Activated T-cell treated with anti-CD3 and anti-CD28 coated beads, Interleukin-2, amount 50 U/mL, for 72 hours (primary cell): ENCODE results near the gene IL16. TPM values are rescaled to one million over a fixed set of nuclear protein-coding genes. Genes with fewer than 3 reads are reported as not detected.

Experiments
- ATAC-seq, 2 donors: fragments of 150-1000 bp; cut with Tn5 transposase; replicated peaks in 1 of 2; 2 replicates each; pipeline ENCODE4 v1.10.0; 2021; ENCODE audit warnings: moderate library complexity in 2 of 2, mild to moderate bottlenecking in 1 of 2
- DNase-seq, 2 donors: peaks; one replicate each; pipeline ENCODE4 v3.0.0; 2021 to 2022; ENCODE audit warnings: mixed read lengths in 1 of 2
- H3K27ac Mint-ChIP-seq: one replicate; pipeline ENCODE4 v1.8.0; 2022; ENCODE audit warnings: mild to moderate bottlenecking, moderate library complexity, mixed read lengths
- H3K27me3 Mint-ChIP-seq: one replicate; pipeline ENCODE4 v1.8.0; 2022; ENCODE audit warnings: low read depth, mixed read lengths
- H3K36me3 Mint-ChIP-seq, 2 donors: one replicate each; pipeline ENCODE4 v1.8.0; 2022; ENCODE audit warnings: mixed read lengths in 2 of 2, mild to moderate bottlenecking in 1 of 2; ENCODE audit not compliant: insufficient read depth in 2 of 2
- H3K4me1 Mint-ChIP-seq: one replicate; pipeline ENCODE4 v1.8.0; 2022; ENCODE audit warnings: low read depth, mixed read lengths
- H3K4me3 Mint-ChIP-seq, 2 donors: one replicate each; pipeline ENCODE4 v1.8.0; 2022; ENCODE audit warnings: mild to moderate bottlenecking in 2 of 2, mixed read lengths in 2 of 2, moderate library complexity in 2 of 2
- H3K9me3 Mint-ChIP-seq, 2 donors: one replicate each; pipeline ENCODE4 v1.8.0; 2022; ENCODE audit warnings: mixed read lengths in 2 of 2
- total RNA-seq, 2 donors: library from RNA; stranded (reverse); gene quantifications; one replicate each; pipeline ENCODE4 v1.2.3, GENCODE V29; 2022

IL16 gene
- total RNA-seq, 2 donors from 2014 or later = 50.9 to 63.2 TPM

DNA sequence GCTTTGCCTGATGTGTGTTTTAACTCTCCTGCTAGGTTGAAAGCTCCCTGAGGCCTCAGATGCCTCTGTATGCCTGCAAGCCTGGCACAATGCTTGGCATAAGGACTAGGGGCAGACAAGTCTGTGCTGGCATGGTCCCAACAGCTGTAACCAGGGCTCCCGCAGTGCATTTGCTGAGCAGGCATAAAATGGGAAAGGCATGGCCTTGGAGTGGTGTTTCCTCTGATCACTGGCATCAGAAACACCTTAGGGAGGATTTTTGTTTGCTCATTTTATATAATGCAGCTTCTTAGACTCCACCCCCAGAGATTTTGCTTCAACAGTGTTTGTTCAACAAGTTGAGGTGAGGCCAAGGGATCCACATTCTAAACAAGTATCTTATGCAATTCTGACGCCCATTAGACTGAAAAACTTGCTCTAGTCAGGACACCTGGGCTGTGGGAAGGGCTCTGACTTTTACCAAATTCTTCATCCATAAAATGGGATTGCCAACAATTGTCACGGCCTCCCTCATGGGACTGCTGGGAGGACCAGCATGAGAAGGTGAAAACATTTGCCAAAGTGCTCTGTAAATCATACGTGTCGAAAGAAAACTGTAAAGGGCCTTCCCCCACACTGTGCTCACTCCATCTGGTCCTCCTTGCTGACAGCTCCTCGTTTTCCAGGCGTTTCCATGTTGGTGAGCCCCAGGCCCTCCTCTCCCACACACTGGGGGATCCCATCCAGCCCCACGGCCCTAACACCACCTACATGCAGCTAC, 84.2 kb downstream of the IL16 start:
- peaks cover 11 to 18% of the 10 kb centered on the region in 2 donors for H3K36me3 Mint-ChIP-seq
- no peak for ATAC-seq
- peak overlapping the region in 1 of 2 donors; percentile 47 for H3K4me3 Mint-ChIP-seq
- peaks cover 6 to 7% of the 10 kb centered on the region in 2 donors for H3K9me3 Mint-ChIP-seq
- H3K27me3 Mint-ChIP-seq = no peaks in the 10 kb centered on the region
- no peak overlapping the region for H3K27ac Mint-ChIP-seq
- no peak for DNase-seq
- H3K4me1 Mint-ChIP-seq = peaks cover 48% of the 10 kb centered on the region

DNA sequence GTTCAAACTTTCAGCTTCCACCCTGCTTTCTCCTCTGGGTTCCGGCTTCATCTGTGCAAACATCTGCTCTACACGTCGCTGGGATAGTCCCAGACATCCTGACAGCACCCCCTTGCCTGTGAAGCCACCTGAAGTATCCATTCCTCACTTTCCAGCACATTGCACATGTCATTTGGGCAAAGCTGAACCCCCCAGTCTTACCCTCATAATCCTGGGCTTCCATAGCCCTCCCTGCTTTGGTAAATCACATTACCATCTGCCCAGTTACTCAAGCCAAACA, 84.7 kb downstream of the IL16 start:
- Mint-ChIP-seq H3K36me3 (peaks cover 11 to 18% of the 10 kb centered on the region in 2 donors), H3K4me1 (peaks cover 48% of the 10 kb centered on the region), H3K4me3 (peak overlapping the region in 1 of 2 donors; percentile 47), H3K9me3 (peaks cover 6 to 7% of the 10 kb centered on the region in 2 donors), H3K27ac (no peak overlapping the region), H3K27me3 (no peaks in the 10 kb centered on the region)
- ATAC-seq (no peak), DNase-seq (no peak)

DNA sequence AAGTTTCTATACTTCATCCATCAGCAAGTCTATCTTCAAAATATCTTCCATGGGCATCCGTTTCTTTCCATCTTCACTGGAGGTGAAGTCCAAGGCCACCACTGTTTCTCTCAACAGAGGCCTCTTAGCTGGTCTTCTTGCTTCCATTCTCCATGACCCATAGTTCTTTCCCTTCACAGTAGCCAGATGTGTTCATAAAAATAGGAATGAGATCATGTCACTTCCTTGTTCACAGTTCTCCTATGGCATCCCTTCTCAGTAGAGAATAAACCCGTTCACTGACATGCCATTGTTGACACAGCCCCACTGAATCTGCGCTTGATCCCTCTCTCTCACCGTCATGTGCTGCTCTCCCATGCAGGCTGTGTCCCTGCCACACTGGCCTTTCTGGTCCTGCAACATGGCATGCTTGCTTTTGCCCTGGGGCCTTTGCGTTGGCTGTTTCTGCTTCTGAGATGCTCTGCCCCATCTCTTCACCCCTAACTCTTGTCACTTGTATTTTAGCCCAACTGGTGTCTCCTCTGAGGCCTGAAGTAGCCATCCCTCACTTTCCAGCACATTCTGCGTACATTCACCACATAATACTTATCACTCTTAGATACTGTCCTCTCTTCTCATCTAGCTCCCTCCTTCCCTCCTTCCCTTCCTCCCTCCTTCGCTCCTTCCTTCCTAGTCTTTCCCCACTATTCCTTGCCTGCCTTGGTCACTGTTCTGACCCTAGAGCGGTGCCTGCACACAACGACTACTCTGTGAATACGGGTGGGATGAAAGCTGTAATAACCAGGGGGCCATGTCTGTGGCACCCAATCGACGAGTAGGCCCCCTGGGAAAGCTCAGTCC, 85.3 kb downstream of the IL16 start:
- Mint-ChIP-seq H3K36me3 (peaks cover 11 to 15% of the 10 kb centered on the region in 2 donors), H3K9me3 (peaks cover 5 to 6% of the 10 kb centered on the region in 2 donors), H3K4me3 (peak overlapping the region in 1 of 2 donors; percentile 47), H3K27me3 (no peaks in the 10 kb centered on the region), H3K4me1 (peaks cover 52% of the 10 kb centered on the region), H3K27ac (no peak overlapping the region)
- no peak for ATAC-seq
- DNase-seq = no peak

DNA sequence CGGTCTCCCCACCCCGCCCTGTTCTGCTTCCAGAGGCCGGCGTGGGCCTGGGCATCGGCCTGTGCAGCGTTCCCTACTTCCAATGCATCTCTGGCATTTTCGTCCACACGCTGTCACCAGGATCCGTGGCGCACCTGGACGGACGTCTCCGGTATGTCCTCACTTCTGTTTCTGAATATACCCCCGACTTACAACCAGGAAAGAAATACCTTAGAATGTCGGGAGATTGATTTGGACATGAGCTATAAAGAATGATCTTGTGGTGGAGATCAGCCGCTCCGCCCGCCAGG, 85.9 kb downstream of the IL16 start:
- DNase-seq (no peak), ATAC-seq (no peak)
- no peaks in the 10 kb centered on the region for H3K27me3 Mint-ChIP-seq
- H3K27ac Mint-ChIP-seq = no peak overlapping the region
- peaks cover 58% of the 10 kb centered on the region for H3K4me1 Mint-ChIP-seq
- H3K36me3 Mint-ChIP-seq = peaks cover 9 to 11% of the 10 kb centered on the region in 2 donors
- H3K9me3 Mint-ChIP-seq = peaks cover 5% of the 10 kb centered on the region in 2 donors
- no peak overlapping the region for H3K4me3 Mint-ChIP-seq

DNA sequence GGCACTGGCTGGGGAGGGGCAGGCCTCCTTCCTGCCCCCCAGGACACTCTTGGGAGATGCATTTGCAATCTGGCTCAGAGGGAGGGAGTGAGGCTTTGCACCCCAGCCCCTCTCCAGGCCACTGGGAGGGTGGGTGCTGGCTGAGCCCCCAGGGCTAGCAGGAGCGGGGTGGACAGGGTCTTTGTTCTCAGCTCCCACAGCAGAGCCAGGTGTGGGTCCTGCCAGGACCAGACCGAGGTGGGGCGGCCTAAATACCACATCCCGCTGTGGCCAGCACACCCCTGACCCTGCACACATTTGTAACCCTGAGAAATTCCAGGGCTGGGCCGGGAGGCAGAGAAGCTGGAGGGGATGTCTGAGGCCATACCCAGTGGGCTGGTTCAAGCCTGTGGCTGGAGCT, 86.2 kb downstream of the IL16 start:
- peaks cover 5% of the 10 kb centered on the region in 2 donors for H3K9me3 Mint-ChIP-seq
- no peaks in the 10 kb centered on the region for H3K27me3 Mint-ChIP-seq
- DNase-seq (no peak), ATAC-seq (no peak)
- H3K27ac Mint-ChIP-seq = no peak overlapping the region
- H3K4me1 Mint-ChIP-seq = peaks cover 61% of the 10 kb centered on the region
- peaks cover 8 to 10% of the 10 kb centered on the region in 2 donors for H3K36me3 Mint-ChIP-seq
- H3K4me3 Mint-ChIP-seq = no peak overlapping the region

DNA sequence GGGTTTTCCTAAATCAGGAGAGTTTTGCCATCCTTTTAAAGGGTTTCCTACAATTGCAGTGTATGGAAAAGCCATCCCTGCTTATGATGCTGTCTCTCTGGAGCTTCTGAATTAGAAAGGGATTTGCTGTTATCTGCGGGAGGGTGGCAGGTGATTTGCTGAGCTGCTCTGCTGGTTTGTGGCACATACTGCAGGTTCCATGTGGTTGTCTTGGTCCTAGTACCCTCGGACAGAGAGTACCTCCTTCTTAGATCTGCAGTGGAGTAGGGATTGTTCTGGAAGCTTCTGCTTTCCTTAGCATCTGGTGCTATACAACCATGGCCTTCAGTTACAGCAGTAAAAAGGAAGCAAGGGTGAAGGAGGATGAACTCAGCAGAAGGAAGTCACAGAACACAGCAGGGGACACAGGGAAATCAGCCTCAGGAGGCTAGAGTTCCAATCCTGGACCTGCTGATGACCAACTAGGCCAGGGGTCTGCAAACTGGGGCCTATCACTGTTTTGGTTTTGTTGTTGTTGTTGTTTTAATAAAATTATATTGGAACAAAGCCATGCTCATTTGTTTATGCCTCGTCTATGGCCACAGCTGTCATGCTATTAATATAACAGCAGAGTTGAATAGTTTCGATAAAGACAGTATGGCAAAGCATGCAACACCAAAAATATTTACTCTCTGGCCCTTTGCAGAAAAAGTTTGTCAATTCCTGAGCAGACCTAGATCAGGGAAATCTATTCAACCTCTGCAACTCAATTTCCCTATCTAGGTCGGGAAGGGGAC, 87.8 kb downstream of the IL16 start:
- Mint-ChIP-seq H3K4me1 (peaks cover 75% of the 10 kb centered on the region), H3K27ac (no peak overlapping the region), H3K27me3 (no peaks in the 10 kb centered on the region), H3K4me3 (peak overlapping the region in 1 of 2 donors; percentile 22), H3K9me3 (peaks cover 3 to 4% of the 10 kb centered on the region in 2 donors), H3K36me3 (peaks cover 3 to 6% of the 10 kb centered on the region in 2 donors)
- DNase-seq (no peak), ATAC-seq (no peak)

DNA sequence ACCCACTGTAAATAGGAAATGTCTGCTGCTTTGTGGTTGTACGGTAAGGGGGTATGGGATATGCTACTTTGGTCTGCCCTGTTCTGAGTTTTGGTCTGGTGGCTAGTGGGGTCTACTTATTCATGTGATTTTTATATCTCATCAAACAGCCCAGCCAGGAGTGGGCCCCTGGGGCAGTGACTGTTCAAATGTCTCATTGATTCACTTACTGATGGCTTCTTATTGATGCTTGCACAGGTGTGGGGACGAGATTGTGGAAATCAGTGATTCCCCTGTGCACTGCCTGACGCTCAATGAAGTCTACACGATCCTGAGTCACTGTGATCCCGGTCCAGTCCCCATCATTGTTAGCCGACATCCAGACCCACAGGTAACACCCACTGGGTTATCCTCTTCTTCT, 88.8 kb downstream of the IL16 start:
- peaks cover 3 to 4% of the 10 kb centered on the region in 2 donors for H3K9me3 Mint-ChIP-seq

DNA sequence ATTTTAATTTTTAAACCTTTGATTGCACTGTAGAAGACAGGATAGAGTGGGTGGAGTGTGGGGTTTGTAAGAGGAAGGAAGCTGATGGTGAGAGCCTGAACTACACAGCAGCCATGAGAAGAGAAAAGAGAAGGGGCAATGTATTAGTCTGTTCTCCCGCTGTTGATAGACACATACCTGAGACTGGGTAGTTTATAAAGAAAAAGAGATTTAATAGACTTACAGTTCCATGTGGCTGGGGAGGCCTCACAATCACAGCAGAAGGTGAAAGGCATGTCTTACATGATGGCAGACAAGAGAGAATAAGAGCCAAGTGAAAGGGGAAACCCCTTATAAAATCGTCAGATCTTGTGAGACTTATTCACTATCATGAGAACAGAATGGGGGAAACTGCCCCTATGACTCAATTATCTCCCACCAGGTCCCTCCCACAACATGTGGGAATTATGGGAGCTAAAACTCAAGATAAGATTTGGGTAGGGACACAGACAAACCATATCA, 90.0 kb downstream of the IL16 start:
- H3K4me3 Mint-ChIP-seq = peak overlapping the region; percentile 76 to 82

More for the DNA sequence above, 88.8 kb downstream of the IL16 start:
- Mint-ChIP-seq H3K4me3 (peak overlapping the region; percentile 76 to 82), H3K27ac (peak overlapping the region; percentile 93), H3K27me3 (no peaks in the 10 kb centered on the region), H3K36me3 (peaks cover 3 to 6% of the 10 kb centered on the region in 2 donors), H3K4me1 (peaks cover 75% of the 10 kb centered on the region)
- ATAC-seq (no peak), DNase-seq (no peak)

DNA sequence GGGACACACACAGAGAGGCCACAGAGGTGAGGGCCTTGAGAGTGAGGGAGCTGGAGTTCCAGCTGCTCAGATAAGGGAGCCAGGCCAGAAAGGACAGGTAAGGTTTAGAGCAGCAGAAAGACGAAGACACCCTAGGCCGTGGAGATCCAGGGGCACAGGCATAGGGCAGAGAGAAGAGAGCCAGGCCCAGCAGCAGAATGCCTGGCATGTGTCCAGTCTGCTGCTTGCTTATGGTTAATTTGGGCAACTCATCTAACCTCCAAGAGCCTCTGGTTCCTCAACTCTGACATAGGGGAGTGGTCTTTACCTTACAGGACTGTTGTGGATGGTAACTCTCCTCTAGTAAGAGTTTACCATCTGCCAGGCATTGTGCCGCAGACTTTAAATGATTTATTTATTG, 91.4 kb downstream of the IL16 start:
- Mint-ChIP-seq H3K4me1 (peaks cover 82% of the 10 kb centered on the region), H3K36me3 (peaks cover 3 to 6% of the 10 kb centered on the region in 2 donors), H3K27ac (no peak overlapping the region), H3K4me3 (no peak overlapping the region), H3K9me3 (peaks cover 3 to 4% of the 10 kb centered on the region in 2 donors), H3K27me3 (no peaks in the 10 kb centered on the region)
- ATAC-seq (no peak), DNase-seq (no peak)

More for the DNA sequence above, 90.0 kb downstream of the IL16 start:
- no peak for DNase-seq
- ATAC-seq = peak; percentile 85 to 89
- Mint-ChIP-seq H3K9me3 (peaks cover 3 to 4% of the 10 kb centered on the region in 2 donors), H3K36me3 (peaks cover 3 to 6% of the 10 kb centered on the region in 2 donors), H3K27me3 (no peaks in the 10 kb centered on the region), H3K4me1 (peaks cover 73% of the 10 kb centered on the region), H3K27ac (peak overlapping the region; percentile 93)

DNA sequence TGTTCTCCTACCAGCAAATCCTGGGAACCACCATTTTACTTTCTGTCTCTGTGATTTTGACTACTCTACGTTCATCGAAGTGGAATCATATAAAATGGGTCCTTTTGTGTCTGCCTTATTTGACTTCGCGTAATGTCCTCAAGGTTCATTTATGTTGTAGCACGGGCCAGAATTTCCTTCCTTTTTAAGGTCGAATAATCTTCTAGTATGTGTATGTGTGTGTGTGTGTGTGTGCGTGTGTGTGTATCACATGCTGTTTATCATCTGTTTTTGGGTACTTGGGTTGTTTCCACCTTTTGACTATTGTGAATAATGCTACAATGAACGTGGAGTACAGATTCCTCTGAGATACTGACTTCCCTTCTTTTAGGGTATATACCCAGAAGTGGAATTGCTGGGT, 91.9 kb downstream of the IL16 start:
- H3K4me3 Mint-ChIP-seq = peak overlapping the region in 1 of 2 donors; percentile 8
- peaks cover 3 to 4% of the 10 kb centered on the region in 2 donors for H3K9me3 Mint-ChIP-seq
- peaks cover 87% of the 10 kb centered on the region for H3K4me1 Mint-ChIP-seq
- peaks cover 3 to 6% of the 10 kb centered on the region in 2 donors for H3K36me3 Mint-ChIP-seq
- ATAC-seq (no peak), DNase-seq (no peak)
- H3K27ac Mint-ChIP-seq = no peak overlapping the region
- H3K27me3 Mint-ChIP-seq = no peaks in the 10 kb centered on the region

DNA sequence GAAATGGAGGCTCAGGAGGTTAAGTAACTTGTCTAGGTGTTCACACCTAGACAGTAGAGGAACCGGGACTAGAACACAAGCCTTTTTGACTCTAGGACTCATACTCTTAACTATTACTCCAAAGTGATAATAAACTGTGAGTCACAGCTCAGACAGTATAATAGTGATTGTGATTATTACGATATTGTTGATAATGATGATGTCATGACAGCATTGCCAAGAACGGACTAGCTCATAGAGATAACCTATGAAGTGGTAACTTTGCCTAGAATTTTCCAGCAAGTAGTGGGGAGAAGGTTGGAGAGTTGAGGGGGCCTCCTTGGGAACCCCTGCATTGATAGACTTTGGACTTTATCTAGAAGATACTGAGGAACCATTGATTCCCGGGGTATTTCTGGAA, 93.2 kb downstream of the IL16 start:
- H3K36me3 Mint-ChIP-seq = peaks cover 3 to 6% of the 10 kb centered on the region in 2 donors
- peak overlapping the region in 1 of 2 donors; percentile 39 for H3K4me3 Mint-ChIP-seq
- no peak for DNase-seq
- H3K9me3 Mint-ChIP-seq = peaks cover 3 to 4% of the 10 kb centered on the region in 2 donors
- H3K4me1 Mint-ChIP-seq = peaks cover 98% of the 10 kb centered on the region
- no peaks in the 10 kb centered on the region for H3K27me3 Mint-ChIP-seq
- ATAC-seq = no peak
- H3K27ac Mint-ChIP-seq = no peak overlapping the region

DNA sequence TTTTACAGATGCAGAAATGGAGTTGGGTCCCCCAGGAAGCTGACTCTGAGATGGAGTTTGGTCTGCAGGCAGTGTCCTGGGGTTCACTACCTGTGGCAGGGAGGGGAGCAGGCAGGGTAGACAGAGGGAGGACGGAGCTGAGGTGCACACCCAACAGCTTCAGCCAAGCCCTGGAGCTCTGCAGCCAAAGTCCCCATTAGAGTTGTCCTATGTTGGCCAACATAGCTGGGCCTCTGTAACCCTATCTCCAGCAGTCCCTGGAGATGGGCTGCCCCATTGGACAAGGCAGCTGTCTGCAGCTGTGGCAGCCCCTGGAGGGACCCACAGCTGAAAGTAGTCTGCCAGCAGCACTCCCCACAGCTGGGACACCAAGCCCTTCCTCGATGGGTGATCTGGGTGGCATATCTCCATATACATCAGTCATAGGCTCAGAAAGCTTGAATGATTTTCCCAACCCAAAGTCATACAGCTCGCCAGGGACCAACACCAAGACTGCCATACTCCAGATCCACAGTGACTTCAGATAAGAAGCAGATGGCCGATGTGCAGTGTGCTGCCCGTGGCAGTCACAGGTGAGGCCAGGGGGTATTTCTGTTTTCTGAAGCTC, 95.3 kb downstream of the IL16 start:
- DNase-seq (no peak), ATAC-seq (no peak)
- H3K27me3 Mint-ChIP-seq = no peaks in the 10 kb centered on the region
- peaks cover 2 to 3% of the 10 kb centered on the region in 2 donors for H3K36me3 Mint-ChIP-seq
- peak overlapping the region; percentile 96 to 98 for H3K4me3 Mint-ChIP-seq
- peak overlapping the region; percentile 72 for H3K27ac Mint-ChIP-seq
- peaks cover 98% of the 10 kb centered on the region for H3K4me1 Mint-ChIP-seq
- peaks cover under 1 to 4% of the 10 kb centered on the region in 2 donors for H3K9me3 Mint-ChIP-seq
